Measurements from ENCODE around the gene COPG1. TPM values are rescaled to one million over a fixed set of nuclear protein-coding genes. Genes with fewer than 3 reads are reported as not detected.

COPG1 gene
- total and polyA plus RNA-seq, 2 experiments from 2014 or later = 169 to 185 TPM

DNA sequence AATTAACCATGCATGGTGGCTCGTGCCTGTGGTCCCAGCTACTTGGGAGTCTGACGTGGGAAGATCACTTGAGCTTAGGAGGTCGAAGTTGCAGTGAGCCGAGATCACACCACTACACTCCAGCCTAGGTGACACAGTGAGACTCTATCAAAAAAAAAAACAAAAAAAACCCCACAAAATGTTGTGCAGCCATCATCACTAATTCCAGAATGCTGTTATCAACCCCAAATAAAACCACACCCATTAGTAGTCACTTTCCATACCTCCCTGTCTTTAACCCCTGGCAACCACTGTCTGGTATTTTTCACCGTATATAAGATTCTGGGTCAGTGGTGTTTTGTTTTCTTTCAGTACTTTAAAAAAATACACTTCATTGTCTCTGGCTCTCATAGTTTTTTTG lies 45.9 kb downstream of the COPG1 start:
- WGBS (ENCODE audit: low lambda C conversion rate, missing lambda C conversion rate) = 95% methylated on average over 5 of the region's 5 CpGs
- Histone ChIP-seq H3K4me3 (no peak overlapping the region), H3K9me2 (replicated peaks; ENCODE audit: insufficient read depth) (no peaks in the 10 kb centered on the region), H3K4me2 (no peak overlapping the region), H4K20me1 (ENCODE audit: insufficient read depth, poor library complexity, severe bottlenecking) (no peaks in the 10 kb centered on the region), H3K36me3 (replicated peaks; ENCODE audit: insufficient read depth, low read depth) (no peaks in the 10 kb centered on the region), H3K4me1 (ENCODE audit: insufficient read depth) (no peaks in the 10 kb centered on the region), H3K9me3 (ENCODE audit: low read depth) (no peaks in the 10 kb centered on the region), H2AFZ (no peak overlapping the region), H3K79me2 (no peaks in the 10 kb centered on the region), H3K27me3 (no peaks in the 10 kb centered on the region), H3K27ac (no peak overlapping the region)
- no peak for DNase-seq (ENCODE audit: low spot score)
- TF ChIP-seq, protein P1, sequence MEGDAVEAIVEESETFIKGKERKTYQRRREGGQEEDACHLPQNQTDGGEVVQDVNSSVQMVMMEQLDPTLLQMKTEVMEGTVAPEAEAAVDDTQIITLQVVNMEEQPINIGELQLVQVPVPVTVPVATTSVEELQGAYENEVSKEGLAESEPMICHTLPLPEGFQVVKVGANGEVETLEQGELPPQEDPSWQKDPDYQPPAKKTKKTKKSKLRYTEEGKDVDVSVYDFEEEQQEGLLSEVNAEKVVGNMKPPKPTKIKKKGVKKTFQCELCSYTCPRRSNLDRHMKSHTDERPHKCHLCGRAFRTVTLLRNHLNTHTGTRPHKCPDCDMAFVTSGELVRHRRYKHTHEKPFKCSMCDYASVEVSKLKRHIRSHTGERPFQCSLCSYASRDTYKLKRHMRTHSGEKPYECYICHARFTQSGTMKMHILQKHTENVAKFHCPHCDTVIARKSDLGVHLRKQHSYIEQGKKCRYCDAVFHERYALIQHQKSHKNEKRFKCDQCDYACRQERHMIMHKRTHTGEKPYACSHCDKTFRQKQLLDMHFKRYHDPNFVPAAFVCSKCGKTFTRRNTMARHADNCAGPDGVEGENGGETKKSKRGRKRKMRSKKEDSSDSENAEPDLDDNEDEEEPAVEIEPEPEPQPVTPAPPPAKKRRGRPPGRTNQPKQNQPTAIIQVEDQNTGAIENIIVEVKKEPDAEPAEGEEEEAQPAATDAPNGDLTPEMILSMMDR (IDR thresholded peaks at IDR 0.05; ENCODE audit: poor library complexity) = no peak
- TF ChIP-seq EZH2phosphoT487 (IDR thresholded peaks at IDR 0.05; ENCODE audit: low read depth, severe bottlenecking, unreplicated experiment) = no peak
- no peak for TF ChIP-seq EZH2 (IDR thresholded peaks at IDR 0.05; ENCODE audit: borderline replicate concordance)

DNA sequence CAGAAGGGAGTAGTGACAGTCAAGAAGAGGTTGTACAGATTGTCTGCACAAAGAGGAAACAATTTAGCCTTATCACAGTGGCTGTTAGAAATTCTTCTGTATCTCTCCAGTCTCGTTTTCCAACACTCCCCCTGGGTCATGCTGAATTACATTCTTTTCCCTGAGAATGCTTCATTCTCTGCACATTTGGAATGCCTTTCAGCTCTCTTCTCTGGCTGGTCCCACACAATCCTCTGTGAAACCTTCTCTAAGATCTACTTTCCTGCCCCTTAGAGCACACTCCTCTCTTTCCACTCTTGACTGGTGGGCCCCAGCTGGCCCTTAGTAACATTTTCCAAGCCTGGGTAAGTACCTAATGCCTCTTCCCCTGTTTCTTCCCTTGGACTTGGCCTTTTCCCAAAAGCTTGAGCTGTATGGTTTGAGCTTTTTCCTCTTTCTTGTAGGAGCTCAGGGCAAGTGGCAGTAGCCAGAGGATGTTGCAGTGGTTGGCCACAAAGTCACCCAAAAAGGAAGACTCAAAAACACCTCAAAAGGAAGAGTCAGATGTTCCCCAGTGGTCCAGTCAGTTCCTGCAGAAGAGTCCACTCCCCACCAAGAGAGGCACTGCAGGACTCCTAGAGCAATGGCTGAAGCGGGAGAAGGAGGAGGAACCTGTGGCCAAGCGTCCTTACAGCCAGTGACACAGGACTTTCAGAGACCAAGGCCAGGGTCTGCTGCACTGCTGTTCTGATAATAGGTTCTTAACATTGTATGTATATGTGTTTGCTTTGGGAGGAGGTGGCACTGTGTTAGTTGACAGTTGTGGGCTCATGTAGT lies 54.9 kb downstream of the COPG1 start:
- Histone ChIP-seq H3K4me2 (no peak overlapping the region), H4K20me1 (ENCODE audit: insufficient read depth, poor library complexity, severe bottlenecking) (no peaks in the 10 kb centered on the region), H3K4me3 (no peak overlapping the region), H3K9me3 (ENCODE audit: low read depth) (no peaks in the 10 kb centered on the region), H3K4me1 (ENCODE audit: insufficient read depth) (peaks cover 22% of the 10 kb centered on the region), H2AFZ (no peak overlapping the region), H3K27ac (peak overlapping the region; percentile 88), H3K79me2 (no peaks in the 10 kb centered on the region), H3K27me3 (no peaks in the 10 kb centered on the region), H3K9me2 (replicated peaks; ENCODE audit: insufficient read depth) (no peaks in the 10 kb centered on the region), H3K36me3 (replicated peaks; ENCODE audit: insufficient read depth, low read depth) (no peaks in the 10 kb centered on the region)
- 77% methylated on average over 3 of the region's 3 CpGs for WGBS (ENCODE audit: low lambda C conversion rate, missing lambda C conversion rate)
- DNase-seq (ENCODE audit: low spot score) = no peak
- TF ChIP-seq EZH2phosphoT487 (IDR thresholded peaks at IDR 0.05; ENCODE audit: low read depth, severe bottlenecking, unreplicated experiment) (no peak), EZH2 (IDR thresholded peaks at IDR 0.05; ENCODE audit: borderline replicate concordance) (no peak)
- TF ChIP-seq, protein P1 (IDR thresholded peaks at IDR 0.05; ENCODE audit: poor library complexity) = no peak

DNA sequence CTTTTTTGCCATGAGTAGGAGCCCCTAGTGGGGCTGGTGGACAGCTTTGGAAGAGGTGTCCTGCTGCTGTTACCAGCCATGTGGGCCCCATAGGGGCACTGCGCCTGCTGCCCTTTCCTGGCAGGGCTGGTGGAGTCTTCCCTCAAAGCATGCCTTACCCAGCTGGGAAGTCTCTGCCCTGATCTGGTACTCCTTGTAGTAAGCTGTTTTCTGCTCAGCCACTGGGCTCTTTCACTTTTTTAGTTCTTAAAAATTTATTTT lies 55.5 kb downstream of the COPG1 start:
- WGBS (ENCODE audit: low lambda C conversion rate, missing lambda C conversion rate) = 100% methylated on average over 1 of the region's 1 CpG
- peaks cover 22% of the 10 kb centered on the region for H3K4me1 ChIP-seq (ENCODE audit: insufficient read depth)
- no peaks in the 10 kb centered on the region for H3K9me3 ChIP-seq (ENCODE audit: low read depth)
- no peak for DNase-seq (ENCODE audit: low spot score)
- TF ChIP-seq EZH2 (IDR thresholded peaks at IDR 0.05; ENCODE audit: borderline replicate concordance) = no peak
- TF ChIP-seq EZH2phosphoT487 (IDR thresholded peaks at IDR 0.05; ENCODE audit: low read depth, severe bottlenecking, unreplicated experiment) = no peak
- TF ChIP-seq, protein P1 (IDR thresholded peaks at IDR 0.05; ENCODE audit: poor library complexity) = no peak
- H3K79me2 ChIP-seq = no peaks in the 10 kb centered on the region
- H2AFZ ChIP-seq = no peak overlapping the region
- peak overlapping the region; percentile 70 for H3K4me2 ChIP-seq
- H3K27me3 ChIP-seq = no peaks in the 10 kb centered on the region
- no peaks in the 10 kb centered on the region for H4K20me1 ChIP-seq (ENCODE audit: insufficient read depth, poor library complexity, severe bottlenecking)
- no peaks in the 10 kb centered on the region for H3K36me3 ChIP-seq (replicated peaks; ENCODE audit: insufficient read depth, low read depth)
- H3K9me2 ChIP-seq (replicated peaks; ENCODE audit: insufficient read depth) = no peaks in the 10 kb centered on the region
- H3K4me3 ChIP-seq = no peak overlapping the region
- peak overlapping the region; percentile 88 for H3K27ac ChIP-seq

All from hepatocyte (in vitro differentiated cells).